GM23248 (cell line): ENCODE data around the gene C10orf62. TPM values are rescaled to one million over a fixed set of nuclear protein-coding genes. Genes with fewer than 3 reads are reported as not detected.

Experiments
- DNase-seq: peaks from one replicate; pipeline ENCODE4 v3.0.0-alpha.2; 2015
- H2AFZ ChIP-seq: fragments of 200-600 bp; sonication (generic); 2 replicates; pipeline ENCODE4 v1.6.1; 2016; ENCODE audit warnings: antibody characterized with exemption
- H3F3A ChIP-seq: fragments of 200-600 bp; sonication (generic); 2 replicates; pipeline ENCODE4 v1.6.1; 2016; ENCODE audit warnings: mild to moderate bottlenecking, antibody characterized with exemption, mixed run types; ENCODE audit not compliant: insufficient read depth
- H3K27ac ChIP-seq: fragments of 200-600 bp; sonication (generic); 2 replicates; pipeline ENCODE4 v1.5.1; 2016; ENCODE audit warnings: mild to moderate bottlenecking
- H3K27me3 ChIP-seq: fragments of 200-600 bp; sonication (generic); replicated peaks from 2 replicates; pipeline ENCODE4 v1.6.1; 2016; ENCODE audit warnings: mild to moderate bottlenecking; ENCODE audit not compliant: insufficient read depth
- H3K36me3 ChIP-seq: fragments of 200-600 bp; sonication (generic); 2 replicates; pipeline ENCODE4 v1.6.1; 2016; ENCODE audit warnings: low read depth, mild to moderate bottlenecking
- H3K4me1 ChIP-seq: fragments of 200-600 bp; sonication (generic); 2 replicates; pipeline ENCODE4 v1.6.1; 2016; ENCODE audit warnings: mild to moderate bottlenecking; ENCODE audit not compliant: insufficient read depth
- H3K4me2 ChIP-seq: fragments of 200-600 bp; sonication (generic); one replicate; pipeline ENCODE4 v1.6.1; 2016; ENCODE audit warnings: mild to moderate bottlenecking; ENCODE audit not compliant: unreplicated experiment
- H3K4me3 ChIP-seq: fragments of 200-600 bp; sonication (generic); 2 replicates; pipeline ENCODE4 v1.5.1; 2016; ENCODE audit warnings: mild to moderate bottlenecking
- H3K79me2 ChIP-seq: fragments of 200-600 bp; sonication (generic); 2 replicates; pipeline ENCODE4 v1.6.1; 2016; ENCODE audit warnings: mild to moderate bottlenecking; ENCODE audit not compliant: insufficient read depth
- H3K9ac ChIP-seq: fragments of 200-600 bp; sonication (generic); 2 replicates; pipeline ENCODE4 v1.6.1; 2016; ENCODE audit warnings: mild to moderate bottlenecking
- H3K9me2 ChIP-seq: fragments of 200-600 bp; sonication (generic); 2 replicates; pipeline ENCODE4 v1.6.1; 2016; ENCODE audit warnings: mixed run types, mild to moderate bottlenecking, moderate library complexity; ENCODE audit not compliant: insufficient read depth
- H3K9me3 ChIP-seq: fragments of 200-600 bp; sonication (generic); one replicate; pipeline ENCODE4 v1.6.1; 2017; ENCODE audit warnings: low read depth
- H4K20me1 ChIP-seq: fragments of 200-600 bp; sonication (generic); 2 replicates; pipeline ENCODE4 v1.6.0; 2016; ENCODE audit not compliant: insufficient read depth
- EZH2 ChIP-seq: fragments of 200-600 bp; sonication (generic); IDR thresholded peaks from 2 replicates; pipeline ENCODE4 v1.6.1; 2018; ENCODE audit warnings: antibody characterized with exemption, mild to moderate bottlenecking; ENCODE audit not compliant: insufficient read depth, poor library complexity, severe bottlenecking
- EZH2phosphoT487 ChIP-seq: fragments of 200-600 bp; sonication (generic); IDR thresholded peaks from 2 replicates; pipeline ENCODE4 v1.6.1; 2018; ENCODE audit warnings: antibody characterized with exemption, moderate library complexity, mild to moderate bottlenecking, low read depth; ENCODE audit not compliant: insufficient read depth
- WGBS, 2 experiments: methylation state at CpG; one replicate each; pipeline ENCODE4 v1.1.6; 2015 to 2017; ENCODE audit warnings: low lambda C conversion rate in 2 of 2, low coverage in 1 of 2; ENCODE audit errors: missing lambda C conversion rate in 2 of 2; 5-methylcytosine and 5-hydroxymethylcytosine counted together
- in situ Hi-C: fragments of 300-500 bp; cut with MboI; formaldehyde crosslinking; loops from 2 replicates; pipeline ENCODE4 v1.15.0; 2020
- polyA plus RNA-seq: library from polyadenylated mRNA; unstranded; fragments of >200 nt; fragmentation: Nextera tagmentation; extraction: Ambion mirVana; gene quantifications from 2 replicates; pipeline ENCODE4 v1.2.1, GENCODE V29; 2016
- total RNA-seq: library from RNA; depleted of rRNA; stranded (reverse); fragments of >200 nt; shearing (Covaris generic); gene quantifications from 2 replicates; pipeline ENCODE4 v1.2.3, GENCODE V29; 2014

C10orf62 gene
- total and polyA plus RNA-seq, 2 experiments from 2014 or later = not detected

DNA sequence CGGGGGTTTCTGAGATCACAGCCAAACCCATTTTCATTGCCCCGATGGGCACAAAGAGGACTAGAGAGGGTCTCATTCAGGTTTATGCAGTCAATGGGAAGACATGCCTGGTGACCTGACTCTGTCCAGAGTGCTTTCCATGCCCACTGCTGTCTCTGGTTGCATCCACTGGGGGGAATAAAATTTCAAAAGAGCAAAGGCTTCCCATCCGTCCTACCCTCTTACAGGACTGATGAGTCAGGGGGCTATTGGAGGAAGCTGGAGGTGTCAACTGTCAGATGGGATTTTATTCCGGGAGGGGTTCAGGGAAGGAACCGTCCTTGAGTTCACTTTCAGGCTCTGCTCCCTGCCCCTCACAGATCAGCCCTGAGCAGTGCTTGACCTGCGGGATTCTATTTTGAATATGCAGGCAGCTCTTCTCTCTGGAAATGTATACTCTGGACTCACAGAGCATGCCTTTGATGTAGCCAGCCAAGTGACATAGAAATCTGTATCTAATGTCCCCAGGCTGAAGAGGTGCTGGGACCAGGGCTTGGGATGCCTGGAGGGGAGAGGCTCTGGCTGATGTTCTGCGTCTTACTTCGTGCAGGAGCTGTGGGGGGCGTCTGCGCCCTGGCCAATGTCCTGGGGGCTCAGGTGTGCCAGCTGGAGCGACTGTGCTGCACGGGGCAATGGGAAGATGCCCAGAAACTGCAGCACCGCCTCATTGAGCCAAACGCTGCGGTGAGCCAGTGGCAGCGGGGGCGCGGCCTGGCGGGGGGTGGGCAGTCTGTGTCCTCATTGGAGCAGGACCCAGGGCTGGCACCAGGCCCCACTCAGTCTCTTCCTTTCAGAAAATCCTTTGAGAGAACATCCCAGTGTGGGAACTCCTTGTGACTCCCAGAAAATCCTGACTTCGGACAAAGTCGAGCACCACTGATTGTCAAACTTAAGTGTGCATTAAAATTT lies 12.0 kb downstream of the C10orf62 start:
- Histone ChIP-seq H3K9me2 (no peaks in the 10 kb centered on the region), H3K79me2 (no peaks in the 10 kb centered on the region), H3K4me2 (no peak overlapping the region), H3K27me3 (no peaks in the 10 kb centered on the region), H2AFZ (no peak overlapping the region), H3K4me1 (peaks cover 15% of the 10 kb centered on the region), H3K9me3 (no peaks in the 10 kb centered on the region), H3K9ac (no peak overlapping the region), H3K4me3 (no peak overlapping the region), H4K20me1 (no peaks in the 10 kb centered on the region), H3K36me3 (no peaks in the 10 kb centered on the region), H3F3A (peaks cover 17% of the 10 kb centered on the region), H3K27ac (no peak overlapping the region)
- no peak for TF ChIP-seq EZH2phosphoT487
- TF ChIP-seq EZH2 = no peak
- 65 to 69% methylated on average over 21 of the region's 21 CpGs for WGBS, 2 experiments
- in situ Hi-C loops = no loop called here
- no peak for DNase-seq

- TF ChIP-seq EZH2phosphoT487 (no peak), EZH2 (no peak)
- Histone ChIP-seq H3K27me3 (no peaks in the 10 kb centered on the region), H3K79me2 (no peaks in the 10 kb centered on the region), H3K4me2 (no peak overlapping the region), H3K9me3 (no peaks in the 10 kb centered on the region), H3K4me3 (no peak overlapping the region), H3K27ac (no peak overlapping the region), H3K9me2 (no peaks in the 10 kb centered on the region), H2AFZ (no peak overlapping the region), H3F3A (no peaks in the 10 kb centered on the region), H3K36me3 (no peaks in the 10 kb centered on the region), H4K20me1 (no peaks in the 10 kb centered on the region), H3K4me1 (no peaks in the 10 kb centered on the region), H3K9ac (no peak overlapping the region)
- in situ Hi-C loops = no loop called here
- 95 to 97% methylated on average over 5 of the region's 5 CpGs for WGBS, 2 experiments
- no peak for DNase-seq
Measured at GRCh38 chr10:97607095-97607636, 17.6 kb downstream of the C10orf62 start.

- H2AFZ ChIP-seq = no peak overlapping the region
- WGBS, 2 experiments = 88 to 93% methylated on average over 13 of the region's 13 CpGs
- no peak overlapping the region for H3K9ac ChIP-seq
- no peaks in the 10 kb centered on the region for H3K36me3 ChIP-seq
- no peaks in the 10 kb centered on the region for H3F3A ChIP-seq
- H3K27me3 ChIP-seq = no peaks in the 10 kb centered on the region
- no peak overlapping the region for H3K27ac ChIP-seq
- in situ Hi-C loops = no loop called here
- H3K79me2 ChIP-seq = no peaks in the 10 kb centered on the region
- H3K9me3 ChIP-seq = no peaks in the 10 kb centered on the region
- H3K9me2 ChIP-seq = no peaks in the 10 kb centered on the region
- DNase-seq = no peak
- H4K20me1 ChIP-seq = no peaks in the 10 kb centered on the region
- no peaks in the 10 kb centered on the region for H3K4me1 ChIP-seq
- no peak overlapping the region for H3K4me3 ChIP-seq
- no peak for TF ChIP-seq EZH2
- no peak for TF ChIP-seq EZH2phosphoT487
- no peak overlapping the region for H3K4me2 ChIP-seq
Measured at GRCh38 chr10:97608991-97609561, 19.6 kb downstream of the C10orf62 start.

DNA sequence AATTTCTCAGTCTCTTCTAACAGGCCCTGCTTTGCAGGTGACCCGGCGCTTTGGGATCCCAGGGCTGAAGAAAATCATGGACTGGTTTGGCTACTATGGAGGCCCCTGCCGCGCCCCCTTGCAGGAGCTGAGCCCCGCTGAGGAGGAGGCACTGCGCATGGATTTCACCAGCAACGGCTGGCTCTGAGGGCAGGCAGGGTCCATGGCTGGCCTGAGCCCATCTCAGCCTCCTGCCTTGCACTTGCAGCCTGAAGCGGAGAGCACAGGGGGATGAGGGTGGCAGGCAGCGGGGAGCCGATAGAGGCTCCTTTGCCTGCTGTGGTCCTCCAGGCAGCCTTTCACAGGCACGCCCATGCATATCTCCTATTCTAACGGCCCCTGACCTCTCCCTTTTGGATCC lies 22.0 kb downstream of the C10orf62 start:
- Histone ChIP-seq H3K4me1 (no peaks in the 10 kb centered on the region), H3K9me2 (no peaks in the 10 kb centered on the region), H2AFZ (no peak overlapping the region), H4K20me1 (no peaks in the 10 kb centered on the region), H3K9me3 (no peaks in the 10 kb centered on the region), H3K79me2 (no peaks in the 10 kb centered on the region), H3K27me3 (no peaks in the 10 kb centered on the region), H3K4me3 (no peak overlapping the region), H3K4me2 (no peak overlapping the region), H3K36me3 (no peaks in the 10 kb centered on the region), H3K27ac (no peak overlapping the region), H3F3A (no peaks in the 10 kb centered on the region), H3K9ac (no peak overlapping the region)
- 91% methylated on average over 12 of the region's 12 CpGs for WGBS, 2 experiments
- no peak for DNase-seq
- in situ Hi-C loops = no loop called here
- TF ChIP-seq EZH2phosphoT487 (no peak), EZH2 (no peak)
